Measurements from ENCODE around the gene SNRNP70. TPM values are rescaled to one million over a fixed set of nuclear protein-coding genes. Genes with fewer than 3 reads are reported as not detected.

The SNRNP70 gene
- total RNA-seq, 1 donor: 171 TPM

Small RNAs within 50 kb of the gene (small RNA-seq; reads per million reads assigned to genes)
- not detected for gene RN7SL708P

Other genes with a start within 250 kb of the SNRNP70 start
- gene HSD17B14, start 249.0 kb upstream of the SNRNP70 start, total RNA-seq: 0.98 and 3.5 TPM in 2 replicates
- gene PLEKHA4, start 216.8 kb upstream of the SNRNP70 start, total RNA-seq: 2.0 and 5.6 TPM in 2 replicates
- 45.4 and 49.8 TPM in 2 replicates for gene PPP1R15A, start 213.0 kb upstream of the SNRNP70 start, total RNA-seq
- gene TULP2, start 186.7 kb upstream of the SNRNP70 start, total RNA-seq: not detected in 2 replicates
- 151 and 295 TPM in 2 replicates for gene NUCB1, start 185.1 kb upstream of the SNRNP70 start, total RNA-seq
- gene DHDH, start 151.8 kb upstream of the SNRNP70 start, total RNA-seq: not detected in 2 replicates
- 78.0 and 157 TPM in 2 replicates for gene BAX, start 130.6 kb upstream of the SNRNP70 start, total RNA-seq
- gene FTL, start 120.1 kb upstream of the SNRNP70 start, total RNA-seq: 1,333 and 1,656 TPM in 2 replicates
- gene GYS1, start 92.1 kb upstream of the SNRNP70 start, total RNA-seq: 48.0 and 49.0 TPM in 2 replicates
- 210 and 250 TPM in 2 replicates for gene RUVBL2, start 91.6 kb upstream of the SNRNP70 start, total RNA-seq
- gene LHB, start 68.4 kb upstream of the SNRNP70 start, total RNA-seq: 0.48 TPM in 1 of 2 replicates, not detected in the other
- gene CGB3, start 61.1 kb upstream of the SNRNP70 start, total RNA-seq: not detected in 2 replicates
- not detected in 2 replicates for gene CGB2, start 53.6 kb upstream of the SNRNP70 start, total RNA-seq
- gene CGB1, start 48.6 kb upstream of the SNRNP70 start, total RNA-seq: not detected in 2 replicates
- gene CGB5, start 41.6 kb upstream of the SNRNP70 start, total RNA-seq: not detected in 2 replicates
- not detected in 2 replicates for gene CGB8, start 36.3 kb upstream of the SNRNP70 start, total RNA-seq
- gene CGB7, start 27.7 kb upstream of the SNRNP70 start, total RNA-seq: 0.10 TPM in 1 of 2 replicates, not detected in the other
- gene NTF4, start 20.6 kb upstream of the SNRNP70 start, total RNA-seq: not detected in 2 replicates
- not detected in 2 replicates for gene KCNA7, start 12.8 kb upstream of the SNRNP70 start, total RNA-seq
- gene LIN7B, start 28.9 kb downstream of the SNRNP70 start, total RNA-seq: 0.76 and 2.6 TPM in 2 replicates
- gene C19orf73, start 33.7 kb downstream of the SNRNP70 start, total RNA-seq: 0.48 TPM in 1 of 2 replicates, not detected in the other
- gene PPFIA3, start 34.1 kb downstream of the SNRNP70 start, total RNA-seq: 2.8 and 4.9 TPM in 2 replicates
- gene HRC, start 69.9 kb downstream of the SNRNP70 start, total RNA-seq: not detected in 2 replicates
- 19.7 and 33.6 TPM in 2 replicates for gene TRPM4, start 72.3 kb downstream of the SNRNP70 start, total RNA-seq
- gene SLC6A16, start 239.7 kb downstream of the SNRNP70 start, total RNA-seq: 0.96 and 0.98 TPM in 2 replicates
- gene CD37, start 250.0 kb downstream of the SNRNP70 start, total RNA-seq: not detected in 2 replicates

Data from vein endothelial cell (primary cell).